Measurements from ENCODE around the gene LRMDA.
A peak's percentile ranks its signal among the peaks of the same experiment; 100 is the strongest.
"Not testable (repeated sequence)": the region's sequence is repeated elsewhere in the genome, so short reads cannot be mapped to it uniquely, and the experiment has no call there.

The LRMDA gene

GRCh38 chr10:76126607-76127527 is 695.4 kb downstream of the LRMDA start:
- DNase-seq (ENCODE audit: low spot score) = peak; percentile 56

DNA sequence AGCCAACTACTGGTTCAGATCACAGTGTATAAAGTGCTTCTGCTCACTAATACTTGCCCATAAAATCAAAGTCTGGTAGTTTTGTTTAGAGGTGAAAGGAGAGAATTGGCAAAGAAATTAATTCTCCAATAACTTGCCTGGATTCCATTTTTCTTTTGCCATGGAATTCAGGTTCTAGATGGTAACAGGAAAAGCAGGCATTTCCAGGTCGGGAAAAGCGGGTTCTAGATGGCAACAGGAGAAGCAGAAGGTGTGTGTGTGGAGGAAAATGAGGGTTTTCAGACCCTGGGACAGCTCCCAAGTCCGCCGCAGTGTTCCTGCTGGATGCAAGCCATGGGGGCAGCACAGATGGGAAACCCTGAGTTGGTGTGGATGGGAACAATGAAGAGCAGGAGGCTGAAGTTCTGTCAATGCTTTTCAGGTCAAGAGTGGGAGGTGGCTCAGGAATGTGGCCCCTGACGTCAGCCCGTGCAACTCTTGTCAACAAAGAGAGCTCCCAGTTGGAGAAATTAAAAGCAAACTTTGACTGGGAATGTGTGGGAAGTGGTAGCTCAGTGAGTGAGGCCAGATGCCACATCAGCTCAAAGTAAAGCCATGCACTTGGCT is 696.7 kb downstream of the LRMDA start:
- no peak for DNase-seq (ENCODE audit: low spot score)

DNA sequence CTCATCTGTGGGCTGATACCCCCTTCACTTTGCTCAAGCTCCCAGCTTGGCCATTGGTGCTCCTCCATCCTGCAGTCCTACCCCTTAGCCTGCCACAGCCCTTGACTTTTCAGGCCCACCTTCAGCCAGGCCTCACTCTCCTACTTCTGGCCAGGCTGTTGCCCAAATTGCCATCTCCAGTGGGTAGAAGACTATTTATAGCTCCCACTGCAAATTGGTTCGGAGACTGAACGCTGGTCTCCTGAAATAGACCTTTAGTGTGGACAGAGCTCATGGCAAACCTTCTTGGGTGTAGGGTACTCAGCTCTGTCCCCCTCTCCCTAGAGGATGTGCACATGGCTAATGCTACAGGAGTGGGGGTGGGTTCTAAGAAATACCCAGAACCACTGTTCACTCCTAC is 697.8 kb downstream of the LRMDA start:
- DNase-seq (ENCODE audit: low spot score) = no peak

DNA sequence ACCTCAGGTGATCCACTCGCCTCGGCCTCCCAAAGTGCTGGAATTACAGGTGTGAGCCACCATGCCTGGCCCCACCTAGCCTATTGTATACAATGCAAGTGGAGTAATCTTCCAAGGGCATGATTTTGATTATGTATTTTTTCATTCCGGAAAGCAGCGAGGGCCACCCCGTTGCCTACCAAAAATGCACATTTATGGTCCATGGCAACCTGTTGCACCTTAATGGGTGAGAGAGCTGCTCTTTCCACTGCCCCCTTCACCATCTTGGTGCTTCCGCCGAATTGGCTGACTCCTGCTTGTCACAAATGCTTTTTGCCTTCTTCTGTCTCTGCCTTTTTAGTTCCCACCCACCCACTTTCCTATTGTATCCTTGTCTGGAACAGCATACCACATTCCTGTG is 699.5 kb downstream of the LRMDA start:
- DNase-seq (ENCODE audit: low spot score) = no peak

DNA sequence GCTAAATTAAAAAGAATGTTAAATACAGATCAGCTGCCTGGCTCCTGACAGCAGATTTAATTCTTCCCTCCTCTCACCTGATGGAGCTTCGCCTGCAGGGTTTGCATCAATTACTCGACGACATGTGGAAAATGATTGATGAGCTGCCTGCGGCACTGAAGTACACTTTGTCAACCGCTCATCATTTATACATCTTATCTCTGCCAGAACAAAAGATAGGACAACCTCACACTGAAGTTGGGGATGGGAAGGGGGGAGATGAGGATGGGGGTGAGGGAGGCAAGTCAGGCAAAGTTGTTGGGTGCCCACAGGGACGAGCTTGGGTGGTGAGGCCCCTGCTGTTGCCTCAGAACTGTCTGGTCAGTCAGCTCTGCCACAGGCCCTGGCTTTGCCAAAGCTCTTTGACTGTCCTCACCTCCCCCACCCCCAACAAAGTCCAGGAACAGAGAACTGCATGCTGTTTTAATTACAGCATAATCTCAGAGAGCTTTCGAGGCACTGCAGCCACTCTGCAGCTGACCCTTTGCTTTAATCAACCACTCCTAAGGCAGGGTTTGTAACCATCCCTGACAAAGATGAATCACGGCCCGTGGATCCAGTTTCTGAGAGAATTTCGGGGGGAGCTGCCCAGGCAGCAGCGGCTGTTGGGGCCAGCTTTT is 702.3 kb downstream of the LRMDA start:
- DNase-seq (ENCODE audit: low spot score) = peak; percentile 49

GRCh38 chr10:76136961-76137360 is 705.5 kb downstream of the LRMDA start:
- no peak for DNase-seq (ENCODE audit: low spot score)

DNA sequence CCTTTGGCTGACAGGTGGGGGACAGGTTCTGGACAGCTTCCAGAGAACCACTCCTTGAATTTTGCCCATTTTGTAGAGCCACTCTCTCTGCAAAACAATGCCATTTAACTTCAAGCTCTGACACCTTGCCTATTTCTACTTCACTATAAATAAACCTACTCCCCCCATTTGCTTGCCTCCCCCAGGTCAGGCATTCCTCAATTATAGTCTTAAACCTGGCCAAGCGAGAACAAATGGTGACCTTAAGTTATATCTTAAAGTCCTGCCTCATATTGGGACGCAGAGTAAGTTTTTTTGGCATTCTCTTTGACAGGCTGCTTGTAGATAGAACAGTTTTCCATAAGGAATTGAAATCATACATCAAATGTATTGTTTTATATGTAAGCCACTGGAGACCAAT is 706.9 kb downstream of the LRMDA start:
- no peak for DNase-seq (ENCODE audit: low spot score)

GRCh38 chr10:76138906-76139305 is 707.5 kb downstream of the LRMDA start:
- no peak for DNase-seq (ENCODE audit: low spot score)

- DNase-seq (ENCODE audit: low spot score) = no peak
Observed at GRCh38 chr10:76139431-76139830, 708.0 kb downstream of the LRMDA start.

- no peak for DNase-seq (ENCODE audit: low spot score)
Observed at GRCh38 chr10:76141376-76141775, 710.0 kb downstream of the LRMDA start.

- not testable (repeated sequence) for DNase-seq (ENCODE audit: low spot score)
Observed at GRCh38 chr10:76148217-76148616, 716.8 kb downstream of the LRMDA start.

DNA sequence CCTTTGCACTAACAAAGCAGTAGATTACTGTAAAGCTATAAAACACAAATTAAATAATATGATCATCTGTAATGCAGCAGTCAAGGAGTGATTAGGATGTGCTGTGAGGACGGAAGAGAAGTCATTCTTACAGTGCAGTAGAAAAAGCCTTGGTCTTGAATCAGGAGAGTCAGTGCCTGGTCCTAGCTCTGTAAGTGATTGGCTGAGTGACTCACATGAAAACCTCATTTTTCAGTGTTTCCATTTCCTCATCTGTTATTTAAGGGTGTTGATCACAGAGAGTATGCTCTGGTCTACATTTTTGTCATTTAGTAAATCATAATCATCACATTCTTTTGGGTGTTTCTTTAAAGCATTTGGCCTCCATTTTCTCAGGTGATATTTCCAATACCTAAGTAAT is 717.8 kb downstream of the LRMDA start:
- peak; percentile 59 for DNase-seq (ENCODE audit: low spot score)

DNA sequence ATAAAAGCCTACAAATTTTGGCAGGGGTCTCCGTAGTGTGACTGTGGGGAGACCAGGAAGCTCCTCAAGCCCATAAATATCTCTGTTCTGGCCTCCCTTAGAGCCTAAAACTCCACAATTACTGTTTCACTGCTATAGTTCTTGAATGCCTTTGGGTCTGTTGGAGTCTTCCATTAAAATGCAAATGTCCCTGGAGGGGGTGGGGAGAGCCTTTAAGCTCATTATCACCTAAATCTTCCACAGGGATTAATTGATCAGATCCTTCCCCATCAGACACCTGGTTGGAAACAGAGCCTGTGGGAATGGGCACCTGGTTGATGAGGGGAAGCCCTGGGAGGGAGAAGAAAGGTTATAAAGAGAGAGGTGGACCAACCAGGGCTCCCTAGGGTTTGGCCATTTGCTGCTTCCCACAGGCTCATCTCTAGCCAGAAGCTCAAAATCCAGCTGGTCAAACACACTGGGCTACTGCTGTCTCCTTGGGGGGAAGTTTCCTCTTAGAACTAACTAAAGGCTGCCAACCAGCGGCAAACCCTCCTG is 718.2 kb downstream of the LRMDA start:
- no peak for DNase-seq (ENCODE audit: low spot score)

- DNase-seq (ENCODE audit: low spot score) = no peak
Observed at GRCh38 chr10:76150139-76150875, 718.9 kb downstream of the LRMDA start.

DNA sequence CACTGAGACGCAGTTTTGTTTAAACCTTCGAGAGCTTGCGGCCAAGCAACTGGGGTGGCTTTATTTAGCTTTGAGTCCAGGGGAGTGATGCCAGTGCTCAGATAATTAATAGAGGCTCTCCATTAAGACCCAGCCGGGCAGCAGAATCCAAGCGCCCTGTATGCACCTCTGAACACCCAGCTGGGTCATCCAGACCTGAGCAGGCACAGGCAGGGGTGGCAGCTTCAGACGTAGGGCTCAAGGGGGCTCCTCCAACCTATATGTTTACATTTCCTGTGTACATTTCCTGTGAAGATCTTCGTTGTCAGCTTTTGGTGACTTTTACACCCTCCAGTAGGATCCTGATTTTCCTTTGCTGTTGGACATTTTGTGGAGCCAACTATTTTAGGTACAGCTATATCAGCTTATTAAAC is 719.5 kb downstream of the LRMDA start:
- DNase-seq (ENCODE audit: low spot score) = no peak

DNA sequence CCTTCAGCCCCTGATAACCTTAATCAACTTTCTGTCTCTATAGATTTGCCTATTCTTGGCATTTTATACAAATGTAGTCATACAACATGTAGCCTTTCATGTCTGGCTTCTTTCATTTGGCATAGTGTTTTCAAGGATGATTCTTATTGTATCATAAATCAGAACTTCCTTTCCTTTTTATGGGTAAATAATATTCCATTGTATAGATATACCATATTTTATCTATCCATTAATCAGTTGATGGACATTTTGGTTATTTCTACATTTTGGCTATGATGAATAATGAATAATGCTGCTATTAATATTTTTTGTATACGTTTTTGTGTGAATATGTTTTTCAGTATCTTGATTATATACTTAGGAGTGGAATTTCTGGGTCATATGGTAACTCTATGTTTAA is 720.8 kb downstream of the LRMDA start:
- DNase-seq (ENCODE audit: low spot score) = no peak

GRCh38 chr10:76155961-76156360 is 724.5 kb downstream of the LRMDA start:
- DNase-seq (ENCODE audit: low spot score) = no peak

DNA sequence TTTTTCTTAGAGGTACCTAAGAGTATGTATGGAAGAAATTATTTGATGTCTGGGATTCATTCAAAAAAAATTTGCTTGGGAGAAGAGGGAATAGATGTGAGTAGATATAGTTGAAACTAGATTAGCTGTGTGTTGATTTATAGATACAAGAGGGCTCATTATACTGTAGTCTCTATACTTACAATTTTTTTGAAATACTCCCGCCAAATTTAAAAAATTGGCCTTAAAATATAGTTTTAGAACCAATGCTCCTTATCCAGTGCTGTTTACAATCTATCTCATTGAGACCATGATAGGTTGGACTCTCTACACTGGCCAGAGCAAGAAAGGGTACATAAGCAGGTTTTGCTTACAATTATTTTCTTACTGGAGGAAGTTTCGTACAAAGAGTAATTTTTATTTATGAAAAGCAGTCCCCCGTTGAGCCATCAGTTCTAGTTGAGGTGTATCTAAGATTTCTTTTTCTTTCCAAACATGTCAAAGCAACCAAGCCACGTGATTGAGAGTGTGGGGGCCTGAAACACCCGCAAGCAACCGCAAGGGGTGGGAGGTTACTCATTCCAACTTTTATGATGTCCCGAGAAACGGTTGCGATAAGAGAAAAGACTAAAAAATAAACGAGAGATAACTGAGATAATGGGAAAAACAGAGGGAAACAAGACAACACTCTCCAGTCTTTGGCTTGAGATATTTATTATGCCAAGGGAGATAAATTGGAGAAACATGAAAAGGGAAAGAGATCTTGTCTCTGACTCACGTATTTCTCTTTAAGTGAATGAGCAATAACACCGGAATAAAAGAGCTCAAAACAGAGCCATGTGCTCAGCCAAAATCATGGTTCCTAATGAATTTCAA is 729.2 kb downstream of the LRMDA start:
- DNase-seq (ENCODE audit: low spot score) = no peak

DNA sequence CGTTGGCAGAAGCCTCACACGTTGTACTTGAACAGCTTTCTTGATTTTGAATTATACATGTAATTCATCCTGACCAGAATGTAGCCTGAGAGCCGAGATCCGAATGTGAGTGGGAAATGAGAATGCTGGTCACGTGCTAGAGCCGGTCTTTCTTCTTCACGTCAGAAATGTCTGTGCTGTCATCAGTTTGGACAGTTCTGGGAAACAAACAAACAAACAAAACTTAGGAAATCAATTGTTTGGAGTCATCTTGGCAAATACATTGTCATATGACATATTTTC is 729.8 kb downstream of the LRMDA start:
- DNase-seq (ENCODE audit: low spot score) = no peak

DNA sequence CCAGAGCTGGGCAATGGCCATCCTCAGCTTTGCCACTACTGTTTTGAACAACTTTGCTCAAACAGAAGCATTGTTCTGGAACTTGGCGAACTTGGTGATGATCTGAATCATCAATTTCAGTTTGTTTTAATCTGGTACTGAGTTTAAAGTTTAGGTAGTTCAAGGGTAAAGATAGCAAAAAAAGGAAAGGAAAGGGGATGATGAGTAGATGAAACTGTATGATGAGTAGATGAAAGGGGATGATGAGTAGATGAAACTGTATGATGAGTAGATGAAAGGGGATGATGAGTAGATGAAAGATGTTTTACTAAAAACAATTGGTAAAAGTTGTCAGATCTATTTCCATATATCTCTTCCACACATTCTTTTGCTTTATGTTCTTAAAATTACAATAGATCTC is 737.0 kb downstream of the LRMDA start:
- no peak for DNase-seq (ENCODE audit: low spot score)

- DNase-seq (ENCODE audit: low spot score) = no peak
Observed at GRCh38 chr10:76169246-76169645, 737.8 kb downstream of the LRMDA start.
